ENCODE results near the gene TBPL1. TPM values are rescaled to one million over a fixed set of nuclear protein-coding genes. Genes with fewer than 3 reads are reported as not detected.
A peak's percentile ranks its signal among the peaks of the same experiment; 100 is the strongest.

TBPL1 gene
- total RNA-seq, 4 donors from 2014 or later, result 4.0 to 35.5 (median 6.6) TPM

DNA sequence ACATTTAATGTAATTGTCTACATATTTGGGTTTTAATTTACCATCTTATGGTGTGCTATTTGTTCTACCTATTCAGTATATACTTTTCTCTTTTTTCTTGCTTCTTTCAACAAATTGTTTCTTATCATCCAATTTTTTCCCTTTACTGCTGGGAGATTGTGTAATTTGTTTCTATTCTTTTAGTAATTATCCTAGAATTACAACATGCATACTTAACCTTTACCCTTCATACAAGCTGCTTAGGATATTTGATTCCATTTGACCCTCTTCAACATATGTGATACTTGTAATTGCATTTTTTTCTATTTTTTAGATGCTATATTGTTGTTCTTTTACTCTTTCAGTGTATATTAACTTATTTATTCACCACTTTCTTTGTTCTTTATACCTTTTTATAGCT, 15.1 kb upstream of the TBPL1 start:
- TF ChIP-seq, protein P1, sequence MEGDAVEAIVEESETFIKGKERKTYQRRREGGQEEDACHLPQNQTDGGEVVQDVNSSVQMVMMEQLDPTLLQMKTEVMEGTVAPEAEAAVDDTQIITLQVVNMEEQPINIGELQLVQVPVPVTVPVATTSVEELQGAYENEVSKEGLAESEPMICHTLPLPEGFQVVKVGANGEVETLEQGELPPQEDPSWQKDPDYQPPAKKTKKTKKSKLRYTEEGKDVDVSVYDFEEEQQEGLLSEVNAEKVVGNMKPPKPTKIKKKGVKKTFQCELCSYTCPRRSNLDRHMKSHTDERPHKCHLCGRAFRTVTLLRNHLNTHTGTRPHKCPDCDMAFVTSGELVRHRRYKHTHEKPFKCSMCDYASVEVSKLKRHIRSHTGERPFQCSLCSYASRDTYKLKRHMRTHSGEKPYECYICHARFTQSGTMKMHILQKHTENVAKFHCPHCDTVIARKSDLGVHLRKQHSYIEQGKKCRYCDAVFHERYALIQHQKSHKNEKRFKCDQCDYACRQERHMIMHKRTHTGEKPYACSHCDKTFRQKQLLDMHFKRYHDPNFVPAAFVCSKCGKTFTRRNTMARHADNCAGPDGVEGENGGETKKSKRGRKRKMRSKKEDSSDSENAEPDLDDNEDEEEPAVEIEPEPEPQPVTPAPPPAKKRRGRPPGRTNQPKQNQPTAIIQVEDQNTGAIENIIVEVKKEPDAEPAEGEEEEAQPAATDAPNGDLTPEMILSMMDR (IDR thresholded peaks at IDR 0.05), result no peak
- no peak for TF ChIP-seq POLR2A (IDR thresholded peaks at IDR 0.05)
- Histone ChIP-seq H3K27ac (no peak overlapping the region), H3K9me3 (no peaks in the 10 kb centered on the region), H3K4me1 (no peaks in the 10 kb centered on the region), H3K27me3 (no peaks in the 10 kb centered on the region), H3K4me3 (no peak overlapping the region), H3K36me3 (no peaks in the 10 kb centered on the region)
- DNase-seq, result no peak

DNA sequence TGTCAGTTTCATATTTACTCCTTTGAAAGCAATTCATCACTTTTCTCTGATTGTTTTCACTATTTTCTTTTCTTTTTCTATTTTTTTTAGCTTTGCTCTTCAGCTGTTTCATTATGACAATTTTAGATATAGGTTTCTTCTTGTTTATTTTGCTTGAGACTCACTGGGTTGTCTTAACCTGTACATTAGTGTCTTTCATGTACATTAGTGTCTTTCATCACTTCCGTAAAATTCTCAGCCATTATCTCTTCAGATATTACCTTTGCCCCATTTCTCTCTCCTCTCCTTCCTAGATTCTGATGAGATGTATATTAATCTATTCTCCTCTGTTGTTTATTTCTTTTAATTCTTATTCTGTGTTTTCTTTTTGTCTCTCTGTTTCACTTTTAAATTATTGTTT, 14.5 kb upstream of the TBPL1 start:
- TF ChIP-seq, protein P1 (IDR thresholded peaks at IDR 0.05), result no peak
- TF ChIP-seq POLR2A (IDR thresholded peaks at IDR 0.05), result no peak
- Histone ChIP-seq H3K4me3 (no peak overlapping the region), H3K27me3 (no peaks in the 10 kb centered on the region), H3K36me3 (no peaks in the 10 kb centered on the region), H3K4me1 (no peaks in the 10 kb centered on the region), H3K27ac (no peak overlapping the region), H3K9me3 (no peaks in the 10 kb centered on the region)
- DNase-seq, result no peak

DNA sequence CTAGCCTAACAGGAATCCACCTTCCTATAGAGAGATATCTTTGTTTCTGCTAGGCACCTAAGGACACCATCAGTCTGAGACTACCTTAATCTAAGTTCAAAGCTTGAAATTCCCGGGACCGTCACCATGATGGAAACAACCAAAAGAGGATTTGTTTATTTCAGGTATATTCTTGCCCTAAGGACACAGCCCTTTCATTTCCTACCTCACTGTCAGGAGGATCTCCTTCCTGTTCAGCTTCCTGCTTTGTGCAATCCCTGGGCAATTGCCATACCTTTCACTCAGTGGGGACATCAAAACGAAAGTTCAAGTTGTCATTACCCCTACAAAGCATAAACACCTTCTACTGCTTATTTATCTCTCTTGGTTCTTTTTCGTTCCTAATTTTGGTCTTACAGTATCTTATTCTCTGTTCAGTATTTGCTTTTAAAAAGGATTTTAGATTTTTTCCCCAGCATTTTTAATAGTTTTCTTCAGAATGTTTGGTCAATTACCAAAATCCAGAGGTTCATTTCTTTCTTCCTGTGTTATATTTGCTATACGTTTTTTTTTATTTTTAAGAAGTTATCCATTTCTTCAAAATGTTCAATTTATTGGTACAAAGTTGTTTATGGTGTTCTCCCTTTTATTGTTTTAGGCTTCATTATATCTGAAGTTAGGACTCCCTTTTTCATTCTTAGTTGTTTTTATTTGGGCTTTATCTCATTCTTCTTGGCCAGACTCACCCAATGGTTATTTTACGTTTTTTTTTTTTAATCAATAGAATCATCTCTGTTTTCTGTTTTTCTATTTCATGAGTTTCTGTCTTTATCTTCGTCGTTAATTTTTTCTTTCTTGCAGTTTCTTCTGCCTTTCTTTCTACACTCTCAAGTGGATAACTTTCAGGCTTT, 13.0 kb upstream of the TBPL1 start:
- Histone ChIP-seq H3K4me3 (no peak overlapping the region), H3K36me3 (no peaks in the 10 kb centered on the region), H3K27me3 (no peaks in the 10 kb centered on the region), H3K4me1 (no peaks in the 10 kb centered on the region), H3K9me3 (no peaks in the 10 kb centered on the region), H3K27ac (no peak overlapping the region)
- DNase-seq, result no peak
- TF ChIP-seq, protein P1 (IDR thresholded peaks at IDR 0.05), result no peak
- TF ChIP-seq POLR2A (IDR thresholded peaks at IDR 0.05), result no peak

DNA sequence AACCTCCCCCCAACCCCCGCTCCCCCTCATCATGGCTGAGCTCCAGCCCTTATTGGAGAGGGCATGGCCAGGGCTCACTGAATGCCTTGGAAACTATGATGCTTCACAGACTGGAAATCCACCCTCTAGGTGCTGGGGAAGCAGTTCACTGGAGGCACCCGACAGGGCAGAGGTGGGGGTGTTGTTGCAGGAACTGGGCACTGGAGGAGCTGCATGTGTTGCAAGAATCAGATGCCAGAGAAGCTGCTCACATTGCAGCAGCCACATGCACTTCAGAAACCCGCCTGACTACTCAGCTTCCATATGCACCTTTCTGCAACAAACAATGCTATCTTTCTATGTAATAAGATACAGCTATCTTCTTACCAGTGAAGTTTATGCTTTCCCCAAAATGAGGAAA, 7.9 kb upstream of the TBPL1 start:
- Histone ChIP-seq H3K9me3 (no peaks in the 10 kb centered on the region), H3K4me3 (no peak overlapping the region), H3K36me3 (no peaks in the 10 kb centered on the region), H3K4me1 (no peaks in the 10 kb centered on the region), H3K27me3 (no peaks in the 10 kb centered on the region), H3K27ac (no peak overlapping the region)
- no peak for TF ChIP-seq POLR2A (IDR thresholded peaks at IDR 0.05)
- TF ChIP-seq, protein P1 (IDR thresholded peaks at IDR 0.05), result no peak
- DNase-seq, result no peak

DNA sequence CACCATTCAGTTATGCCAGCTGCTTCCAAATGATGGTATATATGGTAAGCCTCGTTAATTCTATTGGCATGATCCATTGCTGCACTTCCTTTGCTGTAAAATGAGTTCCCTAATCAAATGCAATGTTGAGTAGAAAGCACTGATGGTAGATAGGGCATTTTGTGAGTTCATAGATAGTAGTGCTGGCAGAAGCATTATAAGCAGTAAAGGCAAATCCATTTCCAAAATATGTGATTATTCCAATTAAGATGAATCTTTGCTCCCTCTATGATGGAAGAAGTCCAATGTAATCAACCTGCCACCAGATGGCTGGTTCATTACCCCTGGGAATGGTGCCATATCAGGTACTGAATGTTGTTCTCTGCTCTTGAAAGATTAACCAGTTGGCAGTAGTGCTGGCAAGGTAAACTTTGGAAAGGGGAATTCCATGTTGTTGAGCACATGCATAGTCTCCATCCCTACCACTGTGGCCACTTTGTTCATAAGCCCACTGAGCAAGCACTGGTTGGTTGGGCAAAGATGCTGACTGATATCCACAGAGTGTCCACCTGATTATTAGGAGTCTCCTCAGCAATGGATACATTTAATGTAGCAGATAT, 5.6 kb upstream of the TBPL1 start:
- Histone ChIP-seq H3K4me3 (no peak overlapping the region), H3K9me3 (no peaks in the 10 kb centered on the region), H3K36me3 (no peaks in the 10 kb centered on the region), H3K27me3 (no peaks in the 10 kb centered on the region), H3K27ac (peak overlapping the region in 1 of 4 donors; percentile 12), H3K4me1 (peaks cover 0 to 6% (median 0%) of the 10 kb centered on the region in 4 donors)
- peak in 1 of 3 donors; percentile 53 for DNase-seq
- no peak for TF ChIP-seq POLR2A (IDR thresholded peaks at IDR 0.05)
- TF ChIP-seq, protein P1 (IDR thresholded peaks at IDR 0.05), result peak in 3 of 6 experiments; percentile 18 to 26 (median 23)
